Thyroid gland (tissue), 4 donors: ENCODE measurements around the gene LIPM. TPM values are rescaled to one million over a fixed set of nuclear protein-coding genes. Genes with fewer than 3 reads are reported as not detected.

Experiments
- DNase-seq, 2 donors: peaks; one replicate each; pipeline ENCODE4 v3.0.0-alpha.2; 2019
- H3K27ac ChIP-seq, 3 donors: fragments of 200-600 bp; sonication (generic); 1 replicate in 2 of 3; 2 replicates in 1 of 3; pipeline ENCODE4 v1.5.1; 2016 to 2019; ENCODE audit warnings: mild to moderate bottlenecking in 1 of 3, moderate library complexity in 1 of 3
- H3K27me3 ChIP-seq: fragments of 200-600 bp; sonication (generic); one replicate; pipeline ENCODE4 v1.5.1; 2019
- H3K36me3 ChIP-seq, 2 donors: fragments of 200-600 bp; sonication (generic); one replicate each; pipeline ENCODE4 v1.5.1; 2016 to 2019
- H3K4me1 ChIP-seq, 2 donors: fragments of 200-600 bp; sonication (generic); one replicate each; pipeline ENCODE4 v1.5.1; 2017 to 2019
- H3K4me3 ChIP-seq, 3 donors: fragments of 200-600 bp; sonication (generic); replicated peaks in 1 of 3; 1 replicate in 2 of 3; 2 replicates in 1 of 3; pipeline ENCODE4 v1.5.1; 2016; ENCODE audit warnings: mild to moderate bottlenecking in 1 of 3
- H3K9me3 ChIP-seq: fragments of 200-600 bp; sonication (generic); one replicate; pipeline ENCODE4 v1.5.1; 2017
- POLR2A ChIP-seq, 2 donors: fragments of 450-650 bp; IDR thresholded peaks; one replicate each; pipeline ENCODE4 v1.6.1; 2017; ENCODE audit warnings: antibody characterized with exemption in 2 of 2, mild to moderate bottlenecking in 2 of 2, moderate library complexity in 1 of 2
- WGBS, 2 donors: methylation state at CpG; one replicate each; pipeline ENCODE4 v1.1.5; 2017; 5-methylcytosine and 5-hydroxymethylcytosine counted together
- intact Hi-C: fragments of 100-400 bp; cut with DNase I; formaldehyde crosslinking; loops from one replicate; pipeline ENCODE4 v1.15.1; 2023
- total RNA-seq, 4 donors: library from RNA; depleted of rRNA; stranded (reverse); fragments of >200 nt; gene quantifications; one replicate each; pipeline ENCODE4 v1.2.3, GENCODE V29; 2016
- TF ChIP-seq, protein P1 (sequence below), 6 experiments: fragments of 200-600 bp in 3 of 6; fragments of 450-650 bp in 3 of 6; sonication (generic) in 3 of 6; IDR thresholded peaks; one replicate each; pipeline ENCODE4 v1.5.1; 2016 to 2019; ENCODE audit warnings: antibody characterized with exemption in 6 of 6, mild to moderate bottlenecking in 2 of 6, inconsistent platforms in 1 of 6, moderate library complexity in 1 of 6

LIPM gene
- total RNA-seq, 4 donors from 2014 or later = not detected

DNA sequence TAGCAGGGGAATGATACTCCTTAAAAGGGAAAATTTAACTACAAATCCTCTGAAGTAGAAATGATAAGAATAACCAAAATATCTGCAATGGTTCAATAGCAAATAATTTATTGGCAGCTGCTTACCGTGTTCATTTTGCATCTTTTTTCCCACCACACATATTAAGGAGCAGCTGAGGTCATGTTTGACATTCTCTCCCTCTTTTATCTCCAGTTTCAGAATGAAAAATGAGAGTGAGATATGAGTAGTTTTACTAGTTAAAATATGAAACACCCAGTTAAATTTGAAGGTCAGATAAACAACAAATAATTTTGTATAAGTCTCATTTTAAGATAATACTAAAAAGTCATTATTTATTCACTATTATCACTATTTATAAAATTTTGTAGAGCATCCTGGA lies 39.6 kb upstream of the LIPM start:
- no peaks in the 10 kb centered on the region for H3K9me3 ChIP-seq
- WGBS, 2 donors = 81 to 85% methylated on average over 1 of the region's 1 CpG
- H3K27ac ChIP-seq = no peak overlapping the region
- no peak for DNase-seq
- intact Hi-C loops = no loop called here
- TF ChIP-seq POLR2A (IDR thresholded peaks at IDR 0.05) = no peak
- TF ChIP-seq, protein P1, sequence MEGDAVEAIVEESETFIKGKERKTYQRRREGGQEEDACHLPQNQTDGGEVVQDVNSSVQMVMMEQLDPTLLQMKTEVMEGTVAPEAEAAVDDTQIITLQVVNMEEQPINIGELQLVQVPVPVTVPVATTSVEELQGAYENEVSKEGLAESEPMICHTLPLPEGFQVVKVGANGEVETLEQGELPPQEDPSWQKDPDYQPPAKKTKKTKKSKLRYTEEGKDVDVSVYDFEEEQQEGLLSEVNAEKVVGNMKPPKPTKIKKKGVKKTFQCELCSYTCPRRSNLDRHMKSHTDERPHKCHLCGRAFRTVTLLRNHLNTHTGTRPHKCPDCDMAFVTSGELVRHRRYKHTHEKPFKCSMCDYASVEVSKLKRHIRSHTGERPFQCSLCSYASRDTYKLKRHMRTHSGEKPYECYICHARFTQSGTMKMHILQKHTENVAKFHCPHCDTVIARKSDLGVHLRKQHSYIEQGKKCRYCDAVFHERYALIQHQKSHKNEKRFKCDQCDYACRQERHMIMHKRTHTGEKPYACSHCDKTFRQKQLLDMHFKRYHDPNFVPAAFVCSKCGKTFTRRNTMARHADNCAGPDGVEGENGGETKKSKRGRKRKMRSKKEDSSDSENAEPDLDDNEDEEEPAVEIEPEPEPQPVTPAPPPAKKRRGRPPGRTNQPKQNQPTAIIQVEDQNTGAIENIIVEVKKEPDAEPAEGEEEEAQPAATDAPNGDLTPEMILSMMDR (IDR thresholded peaks at IDR 0.05) = no peak
- H3K36me3 ChIP-seq = no peaks in the 10 kb centered on the region
- H3K4me1 ChIP-seq = no peaks in the 10 kb centered on the region
- H3K4me3 ChIP-seq = no peak overlapping the region
- no peaks in the 10 kb centered on the region for H3K27me3 ChIP-seq

DNA sequence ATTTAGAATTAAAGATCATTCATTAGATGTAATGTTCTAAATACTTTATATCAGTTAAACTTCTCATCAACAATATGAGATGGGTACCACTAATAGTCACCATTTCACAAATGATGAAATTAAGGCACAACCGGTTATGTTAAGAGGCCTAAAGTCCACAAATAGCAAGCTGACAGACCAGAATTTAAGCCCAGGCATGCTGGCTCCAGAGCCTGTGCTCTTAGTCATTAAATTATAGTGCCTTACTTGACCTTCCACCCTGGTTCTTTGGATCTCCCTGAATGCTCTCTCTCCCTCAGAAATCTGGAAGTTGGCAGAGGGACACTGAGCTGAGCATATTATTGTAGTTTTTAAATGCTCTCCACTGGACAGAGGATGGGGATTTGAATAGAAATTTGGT lies 39.1 kb upstream of the LIPM start:
- no peaks in the 10 kb centered on the region for H3K9me3 ChIP-seq
- no peak overlapping the region for H3K4me3 ChIP-seq
- H3K27me3 ChIP-seq = no peaks in the 10 kb centered on the region
- H3K27ac ChIP-seq = no peak overlapping the region
- TF ChIP-seq, protein P1 (IDR thresholded peaks at IDR 0.05) = no peak
- no peak for TF ChIP-seq POLR2A (IDR thresholded peaks at IDR 0.05)
- DNase-seq = no peak
- intact Hi-C loops = no loop called here
- H3K4me1 ChIP-seq = no peaks in the 10 kb centered on the region
- no peaks in the 10 kb centered on the region for H3K36me3 ChIP-seq
- 48 to 61% methylated on average over 1 of the region's 1 CpG for WGBS, 2 donors

DNA sequence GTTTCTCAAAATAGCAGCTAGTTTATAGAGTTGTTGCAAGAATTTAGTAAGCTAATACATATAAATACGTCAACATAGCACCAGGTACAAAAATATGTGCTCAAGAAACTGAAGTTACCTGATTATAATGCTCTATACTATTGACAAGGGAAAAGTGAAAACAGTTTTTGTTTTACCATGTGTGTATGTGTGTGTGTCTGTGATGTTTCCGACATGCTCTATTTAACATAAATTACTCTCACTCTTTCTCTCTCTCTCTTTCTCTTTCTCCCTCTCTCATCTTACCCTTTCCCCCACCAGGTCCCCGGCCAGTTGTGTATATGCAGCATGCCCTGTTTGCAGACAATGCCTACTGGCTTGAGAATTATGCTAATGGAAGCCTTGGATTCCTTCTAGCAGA lies 38.4 kb upstream of the LIPM start:
- TF ChIP-seq, protein P1 (IDR thresholded peaks at IDR 0.05) = no peak
- no peak for TF ChIP-seq POLR2A (IDR thresholded peaks at IDR 0.05)

DNA sequence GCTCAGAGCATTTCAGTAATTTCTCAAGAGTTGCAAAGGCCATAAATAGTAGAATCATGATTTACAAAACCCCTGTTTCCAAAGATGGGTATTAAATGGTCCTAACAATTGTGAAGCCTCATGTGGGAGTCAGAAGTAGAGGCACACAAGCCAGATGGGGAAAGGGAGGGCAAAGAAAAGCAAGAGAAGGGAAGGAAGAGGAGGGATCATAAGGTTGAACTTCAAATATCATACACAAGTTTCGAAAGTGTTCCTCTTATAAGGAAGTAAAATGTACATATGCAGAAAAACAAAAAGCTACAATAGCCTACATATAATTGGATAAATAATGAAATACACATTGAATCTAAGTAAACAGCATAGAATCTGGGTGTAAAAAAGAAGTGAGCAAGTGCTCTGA lies 36.7 kb upstream of the LIPM start:
- intact Hi-C loops = no loop called here
- TF ChIP-seq, protein P1 (IDR thresholded peaks at IDR 0.05) = no peak
- no peak for TF ChIP-seq POLR2A (IDR thresholded peaks at IDR 0.05)
- Histone ChIP-seq H3K9me3 (no peaks in the 10 kb centered on the region), H3K36me3 (no peaks in the 10 kb centered on the region), H3K27me3 (no peaks in the 10 kb centered on the region), H3K4me1 (no peaks in the 10 kb centered on the region), H3K4me3 (no peak overlapping the region), H3K27ac (no peak overlapping the region)
- DNase-seq = no peak
- 85 to 89% methylated on average over 1 of the region's 1 CpG for WGBS, 2 donors

More for the DNA sequence above, 38.4 kb upstream of the LIPM start:
- H3K9me3 ChIP-seq = no peaks in the 10 kb centered on the region
- no peak overlapping the region for H3K4me3 ChIP-seq
- no peaks in the 10 kb centered on the region for H3K4me1 ChIP-seq
- DNase-seq = no peak
- H3K27ac ChIP-seq = no peak overlapping the region
- intact Hi-C loops = no loop called here
- no peaks in the 10 kb centered on the region for H3K36me3 ChIP-seq
- no peaks in the 10 kb centered on the region for H3K27me3 ChIP-seq
- 85 to 91% methylated on average over 3 of the region's 3 CpGs for WGBS, 2 donors

DNA sequence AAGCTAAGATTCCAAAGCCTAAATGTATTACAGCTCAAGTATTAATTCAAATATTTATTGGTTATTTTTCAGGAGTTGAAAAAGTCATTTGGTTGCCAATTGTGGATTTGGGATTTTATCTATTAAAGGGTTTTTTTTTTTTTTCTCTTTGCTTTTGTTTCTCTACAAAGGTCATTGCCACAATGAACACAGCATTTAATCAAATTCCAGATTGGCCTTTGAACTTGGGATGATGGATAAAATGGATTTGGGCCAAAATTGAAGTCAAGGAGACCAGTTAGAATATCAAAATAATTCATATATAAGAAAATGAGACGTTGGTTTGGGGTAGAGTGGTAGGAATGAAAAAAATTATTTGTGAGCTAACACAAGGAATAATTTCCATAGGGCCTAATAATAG lies 33.1 kb upstream of the LIPM start:
- Histone ChIP-seq H3K36me3 (no peaks in the 10 kb centered on the region), H3K9me3 (no peaks in the 10 kb centered on the region), H3K4me1 (no peaks in the 10 kb centered on the region), H3K27me3 (no peaks in the 10 kb centered on the region), H3K4me3 (no peak overlapping the region), H3K27ac (no peak overlapping the region)
- intact Hi-C loops = no loop called here
- 66 to 72% methylated on average over 1 of the region's 1 CpG for WGBS, 2 donors
- TF ChIP-seq, protein P1 (IDR thresholded peaks at IDR 0.05) = no peak
- TF ChIP-seq POLR2A (IDR thresholded peaks at IDR 0.05) = no peak
- DNase-seq = no peak
